ENCODE data around the gene SLC9C2.

DNA sequence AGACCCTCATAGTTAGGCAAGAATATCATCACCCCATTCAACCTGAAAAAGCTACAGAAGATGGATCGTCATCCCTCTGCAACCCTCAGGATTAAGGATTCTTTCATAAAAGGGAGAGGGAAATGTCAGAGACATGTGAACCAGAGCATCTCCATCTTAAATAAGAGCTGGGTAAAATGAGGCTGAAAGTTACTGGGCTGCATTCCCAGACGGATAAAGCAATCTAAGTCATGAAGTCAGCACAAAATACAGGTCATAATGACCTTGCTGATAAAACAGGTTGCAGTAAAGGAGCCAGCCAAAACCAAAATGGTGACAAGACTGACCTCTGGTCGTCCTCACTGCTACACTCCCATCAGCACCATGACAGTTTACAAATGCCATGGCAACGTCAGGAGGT is 103.1 kb downstream of the SLC9C2 start:
- TF ChIP-seq, protein P1, sequence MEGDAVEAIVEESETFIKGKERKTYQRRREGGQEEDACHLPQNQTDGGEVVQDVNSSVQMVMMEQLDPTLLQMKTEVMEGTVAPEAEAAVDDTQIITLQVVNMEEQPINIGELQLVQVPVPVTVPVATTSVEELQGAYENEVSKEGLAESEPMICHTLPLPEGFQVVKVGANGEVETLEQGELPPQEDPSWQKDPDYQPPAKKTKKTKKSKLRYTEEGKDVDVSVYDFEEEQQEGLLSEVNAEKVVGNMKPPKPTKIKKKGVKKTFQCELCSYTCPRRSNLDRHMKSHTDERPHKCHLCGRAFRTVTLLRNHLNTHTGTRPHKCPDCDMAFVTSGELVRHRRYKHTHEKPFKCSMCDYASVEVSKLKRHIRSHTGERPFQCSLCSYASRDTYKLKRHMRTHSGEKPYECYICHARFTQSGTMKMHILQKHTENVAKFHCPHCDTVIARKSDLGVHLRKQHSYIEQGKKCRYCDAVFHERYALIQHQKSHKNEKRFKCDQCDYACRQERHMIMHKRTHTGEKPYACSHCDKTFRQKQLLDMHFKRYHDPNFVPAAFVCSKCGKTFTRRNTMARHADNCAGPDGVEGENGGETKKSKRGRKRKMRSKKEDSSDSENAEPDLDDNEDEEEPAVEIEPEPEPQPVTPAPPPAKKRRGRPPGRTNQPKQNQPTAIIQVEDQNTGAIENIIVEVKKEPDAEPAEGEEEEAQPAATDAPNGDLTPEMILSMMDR (IDR thresholded peaks at IDR 0.05) = no peak
- TF ChIP-seq POLR2A (IDR thresholded peaks at IDR 0.05) = no peak
